Endometrial microvascular endothelial cells (primary cell): ENCODE data around the gene UGT1A8. TPM values are rescaled to one million over a fixed set of nuclear protein-coding genes. Genes with fewer than 3 reads are reported as not detected.
"Not testable (repeated sequence)": the region's sequence is repeated elsewhere in the genome, so short reads cannot be mapped to it uniquely, and the experiment has no call there.

Experiments
- in situ Hi-C: cut with HindIII; loops from 2 replicates; pipeline ENCODE4 v1.10.0; 2017; ENCODE audit warnings: low sequenced_read_pairs, low pct_unique_long_range_greater_than_20kb; ENCODE audit errors: inconsistent ontology term
- total RNA-seq: library from RNA; depleted of rRNA; stranded (reverse); fragments of >200 nt; gene quantifications from one replicate; pipeline ENCODE4 v1.2.3, GENCODE V29; 2015; ENCODE audit errors: inconsistent ontology term

Gene UGT1A8
- not detected for total RNA-seq

- in situ Hi-C loops: not testable (repeated sequence)
Measured at GRCh38 chr2:233617476-233617875, at the start of gene UGT1A8. Gene UGT1A8 (plus strand): TSS chr2:233617633. CDS start chr2:233617708, 75 bp downstream.

GRCh38 chr2:233571001-233571400 lies 46.4 kb upstream of the UGT1A8 start:
- in situ Hi-C loops: no loop called here

GRCh38 chr2:233571462-233571861 lies 46.0 kb upstream of the UGT1A8 start:
- in situ Hi-C loops: no loop called here

- in situ Hi-C loops: no loop called here
Measured at GRCh38 chr2:233572468-233572867, 45.0 kb upstream of the UGT1A8 start.

GRCh38 chr2:233577341-233577740 lies 40.1 kb upstream of the UGT1A8 start:
- in situ Hi-C loops: not testable (repeated sequence)

- in situ Hi-C loops: not testable (repeated sequence)
Measured at GRCh38 chr2:233583217-233583965, 34.0 kb upstream of the UGT1A8 start.

GRCh38 chr2:233584210-233584609 lies 33.2 kb upstream of the UGT1A8 start:
- in situ Hi-C loops: no loop called here

GRCh38 chr2:233588400-233588799 lies 29.0 kb upstream of the UGT1A8 start:
- in situ Hi-C loops: no loop called here

- in situ Hi-C loops: not testable (repeated sequence)
Measured at GRCh38 chr2:233592706-233593105, 24.7 kb upstream of the UGT1A8 start.

GRCh38 chr2:233593201-233593600 lies 24.2 kb upstream of the UGT1A8 start:
- in situ Hi-C loops: no loop called here

GRCh38 chr2:233597522-233597921 lies 19.9 kb upstream of the UGT1A8 start:
- in situ Hi-C loops: no loop called here

- in situ Hi-C loops: no loop called here
Measured at GRCh38 chr2:233598952-233599351, 18.5 kb upstream of the UGT1A8 start.

GRCh38 chr2:233600386-233600785 lies 17.0 kb upstream of the UGT1A8 start:
- in situ Hi-C loops: no loop called here

- in situ Hi-C loops: no loop called here
Measured at GRCh38 chr2:233602076-233602475, 15.4 kb upstream of the UGT1A8 start.

- in situ Hi-C loops: no loop called here
Measured at GRCh38 chr2:233603520-233603919, 13.9 kb upstream of the UGT1A8 start.

GRCh38 chr2:233604826-233605225 lies 12.6 kb upstream of the UGT1A8 start:
- in situ Hi-C loops: no loop called here

GRCh38 chr2:233605680-233606079 lies 11.8 kb upstream of the UGT1A8 start:
- in situ Hi-C loops: no loop called here

- in situ Hi-C loops: no loop called here
Measured at GRCh38 chr2:233611284-233611683, 6.1 kb upstream of the UGT1A8 start.

- in situ Hi-C loops: no loop called here
Measured at GRCh38 chr2:233620204-233620603, 2.8 kb downstream of the UGT1A8 start.

GRCh38 chr2:233621863-233622262 lies 4.4 kb downstream of the UGT1A8 start:
- in situ Hi-C loops: not testable (repeated sequence)
